ENCODE data around the gene HSD17B4.
"Not testable (repeated sequence)": the region's sequence is repeated elsewhere in the genome, so short reads cannot be mapped to it uniquely, and the experiment has no call there.

Gene HSD17B4

DNA sequence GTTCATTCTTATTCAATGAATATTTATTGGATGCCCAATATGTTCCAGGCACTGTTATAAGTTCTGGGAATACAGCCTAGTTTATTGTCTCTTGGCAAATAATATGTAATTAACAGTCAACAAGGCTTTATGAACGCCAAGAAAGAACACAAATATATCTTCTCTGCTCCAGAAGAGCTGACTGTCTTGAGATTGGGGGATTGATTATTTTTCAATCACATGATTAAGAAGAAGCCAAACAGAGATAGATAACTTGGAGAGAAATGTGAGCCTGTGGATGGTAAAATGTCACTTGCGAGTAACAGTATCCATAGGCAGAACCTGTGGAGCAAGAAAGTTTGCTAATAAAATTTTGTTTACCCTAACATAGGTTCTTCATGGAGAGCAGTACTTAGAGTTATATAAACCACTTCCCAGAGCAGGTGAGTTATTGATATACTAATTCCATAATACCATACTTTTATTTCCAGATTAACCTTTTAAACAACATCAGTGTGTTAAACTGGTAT lies 49.4 kb downstream of the HSD17B4 start:
- no peak for DNase-seq (ENCODE audit: low spot score)
- in situ Hi-C loops (cut with MboI; ENCODE audit: low sequenced_read_pairs, unreplicated experiment) = no loop called here
- TF ChIP-seq CTCF (IDR thresholded peaks at IDR 0.05; ENCODE audit: borderline replicate concordance, control extremely low read depth, extremely low read depth, insufficient read depth, missing control alignments) = no peak

DNA sequence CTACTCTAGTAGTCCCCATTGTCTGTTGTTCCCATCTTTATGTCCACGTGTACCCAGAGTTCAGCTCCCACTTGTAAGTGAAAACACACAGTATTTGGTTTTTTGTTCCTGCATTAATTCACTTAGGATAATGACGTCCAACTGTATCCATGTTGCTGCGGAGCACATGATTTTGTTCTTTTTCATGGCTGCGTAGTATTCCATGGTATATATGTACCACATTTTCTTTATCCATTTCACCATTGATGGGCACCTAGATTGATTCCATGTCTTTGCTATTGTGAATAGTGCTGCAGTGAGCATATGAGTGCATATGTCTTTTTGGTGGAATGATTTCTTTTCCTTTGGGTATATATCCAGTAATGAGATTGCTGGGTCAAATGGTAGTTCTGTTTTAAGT lies 51.6 kb downstream of the HSD17B4 start:
- in situ Hi-C loops (cut with MboI; ENCODE audit: low sequenced_read_pairs, unreplicated experiment) = not testable (repeated sequence)

DNA sequence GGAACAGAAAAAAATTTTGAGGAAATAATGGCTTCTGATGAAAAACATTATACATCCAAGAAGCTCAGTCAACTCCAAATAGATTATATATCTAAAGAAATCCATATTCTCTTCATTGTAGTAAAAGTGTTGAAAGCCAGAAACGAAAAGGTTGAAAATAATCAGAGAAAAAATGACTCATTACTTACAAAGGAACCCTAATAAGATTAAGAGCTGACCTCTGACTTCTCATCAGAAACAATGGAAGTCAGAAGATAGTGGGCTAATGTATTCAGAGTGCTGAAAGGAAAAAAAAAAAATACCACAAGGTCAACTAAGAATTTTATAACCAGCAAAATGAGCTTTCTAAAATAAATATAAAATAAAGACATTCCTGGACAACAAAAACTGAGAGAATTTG lies 60.0 kb downstream of the HSD17B4 start:
- in situ Hi-C loops (cut with MboI; ENCODE audit: low sequenced_read_pairs, unreplicated experiment) = no loop called here
- DNase-seq (ENCODE audit: low spot score) = no peak
- no peak for TF ChIP-seq CTCF (IDR thresholded peaks at IDR 0.05; ENCODE audit: borderline replicate concordance, control extremely low read depth, extremely low read depth, insufficient read depth, missing control alignments)

More for the DNA sequence above, 51.6 kb downstream of the HSD17B4 start:
- DNase-seq (ENCODE audit: low spot score) = not testable (repeated sequence)

- DNase-seq (ENCODE audit: low spot score) = no peak
- in situ Hi-C loops (cut with MboI; ENCODE audit: low sequenced_read_pairs, unreplicated experiment) = no loop called here
- no peak for TF ChIP-seq CTCF (IDR thresholded peaks at IDR 0.05; ENCODE audit: borderline replicate concordance, control extremely low read depth, extremely low read depth, insufficient read depth, missing control alignments)
Observed at GRCh38 chr5:119515192-119515591, 62.9 kb downstream of the HSD17B4 start.

DNA sequence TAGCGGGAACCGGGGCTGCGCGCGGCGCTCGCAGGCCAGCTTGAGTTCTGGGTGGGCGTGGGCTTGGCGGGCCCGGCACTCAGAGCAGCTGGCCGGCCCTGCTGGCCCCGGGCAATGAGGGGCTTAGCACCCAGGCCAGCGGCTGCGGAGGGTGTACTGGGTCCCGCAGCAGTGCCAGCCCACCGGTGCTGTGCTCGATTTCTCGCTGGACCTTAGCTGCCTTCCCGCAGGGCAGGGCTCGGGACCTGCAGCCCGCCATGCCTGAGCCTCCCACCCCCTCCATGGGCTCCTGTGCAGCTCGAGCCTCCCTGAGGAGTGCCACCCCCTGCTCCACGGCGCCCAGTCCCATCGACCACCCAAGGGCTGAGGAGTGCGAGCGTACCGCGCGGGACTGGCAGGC lies 64.8 kb downstream of the HSD17B4 start:
- DNase-seq (ENCODE audit: low spot score); in situ Hi-C loops (cut with MboI; ENCODE audit: low sequenced_read_pairs, unreplicated experiment): not testable (repeated sequence)

- no peak for DNase-seq (ENCODE audit: low spot score)
- in situ Hi-C loops (cut with MboI; ENCODE audit: low sequenced_read_pairs, unreplicated experiment) = no loop called here
- no peak for TF ChIP-seq CTCF (IDR thresholded peaks at IDR 0.05; ENCODE audit: borderline replicate concordance, control extremely low read depth, extremely low read depth, insufficient read depth, missing control alignments)
Observed at GRCh38 chr5:119521232-119521631, 68.9 kb downstream of the HSD17B4 start.

DNA sequence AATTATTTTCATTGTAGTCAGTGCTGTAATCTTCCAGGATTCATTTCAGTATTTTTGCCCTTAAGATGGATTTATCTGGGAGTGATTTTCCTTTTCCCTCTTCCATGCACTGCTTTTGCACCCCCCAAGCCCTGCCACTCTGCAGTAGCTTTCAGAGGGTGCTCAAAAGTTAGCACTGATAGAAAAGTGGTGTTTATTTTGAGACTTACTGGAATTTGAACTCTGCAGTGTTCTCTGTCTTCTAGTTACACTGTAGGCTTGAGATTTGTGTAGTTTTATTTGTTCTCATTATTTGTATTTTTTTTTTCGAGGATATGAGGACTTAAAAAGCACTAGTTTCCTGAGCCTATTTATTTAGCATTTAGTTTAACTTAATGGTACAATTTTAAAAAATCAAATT lies 70.5 kb downstream of the HSD17B4 start:
- no peak for TF ChIP-seq CTCF (IDR thresholded peaks at IDR 0.05; ENCODE audit: borderline replicate concordance, control extremely low read depth, extremely low read depth, insufficient read depth, missing control alignments)
- DNase-seq (ENCODE audit: low spot score) = no peak
- in situ Hi-C loops (cut with MboI; ENCODE audit: low sequenced_read_pairs, unreplicated experiment) = no loop called here

GRCh38 chr5:119524485-119524884 lies 72.2 kb downstream of the HSD17B4 start:
- TF ChIP-seq CTCF (IDR thresholded peaks at IDR 0.05; ENCODE audit: borderline replicate concordance, control extremely low read depth, extremely low read depth, insufficient read depth, missing control alignments) = no peak
- in situ Hi-C loops (cut with MboI; ENCODE audit: low sequenced_read_pairs, unreplicated experiment) = no loop called here
- DNase-seq (ENCODE audit: low spot score) = no peak
